Upper lobe of left lung (tissue), 4 donors: ENCODE measurements around the gene PALLD.

Experiments used
- EP300 ChIP-seq, 4 donors: sonication (generic); formaldehyde crosslinking; IDR thresholded peaks; one replicate each; pipeline ENCODE4 v1.5.1; 2017; ENCODE audit warnings: antibody characterized with exemption in 4 of 4, control low read depth in 2 of 4
- TF ChIP-seq, protein P1 (sequence below), 6 experiments: fragments of 450-650 bp in 4 of 6; fragments of 200-600 bp in 2 of 6; sonication (generic) in 2 of 6; IDR thresholded peaks; one replicate each; pipeline ENCODE4 v1.5.1; 2016 to 2019; ENCODE audit warnings: antibody characterized with exemption in 6 of 6

DNA sequence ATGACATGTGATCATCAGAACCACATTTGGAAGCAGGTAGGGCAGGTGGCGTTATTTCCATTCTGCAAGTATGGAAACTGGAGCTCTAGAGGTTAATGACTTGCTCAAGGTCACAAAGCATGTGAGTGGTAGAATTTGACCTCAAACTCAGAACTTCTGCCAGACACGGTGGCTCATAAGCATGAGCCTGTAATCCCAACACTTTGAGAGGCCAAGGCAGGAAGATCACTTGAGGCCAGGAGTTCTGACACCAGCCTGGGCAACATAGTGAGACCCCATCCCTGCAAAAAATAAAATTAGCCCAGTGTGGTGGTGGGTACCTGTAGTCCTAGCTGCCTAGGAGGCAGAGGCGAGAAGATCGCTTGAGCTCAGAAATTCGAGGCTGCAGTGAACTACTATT, 139.2 kb downstream of the PALLD start:
- TF ChIP-seq, protein P1, sequence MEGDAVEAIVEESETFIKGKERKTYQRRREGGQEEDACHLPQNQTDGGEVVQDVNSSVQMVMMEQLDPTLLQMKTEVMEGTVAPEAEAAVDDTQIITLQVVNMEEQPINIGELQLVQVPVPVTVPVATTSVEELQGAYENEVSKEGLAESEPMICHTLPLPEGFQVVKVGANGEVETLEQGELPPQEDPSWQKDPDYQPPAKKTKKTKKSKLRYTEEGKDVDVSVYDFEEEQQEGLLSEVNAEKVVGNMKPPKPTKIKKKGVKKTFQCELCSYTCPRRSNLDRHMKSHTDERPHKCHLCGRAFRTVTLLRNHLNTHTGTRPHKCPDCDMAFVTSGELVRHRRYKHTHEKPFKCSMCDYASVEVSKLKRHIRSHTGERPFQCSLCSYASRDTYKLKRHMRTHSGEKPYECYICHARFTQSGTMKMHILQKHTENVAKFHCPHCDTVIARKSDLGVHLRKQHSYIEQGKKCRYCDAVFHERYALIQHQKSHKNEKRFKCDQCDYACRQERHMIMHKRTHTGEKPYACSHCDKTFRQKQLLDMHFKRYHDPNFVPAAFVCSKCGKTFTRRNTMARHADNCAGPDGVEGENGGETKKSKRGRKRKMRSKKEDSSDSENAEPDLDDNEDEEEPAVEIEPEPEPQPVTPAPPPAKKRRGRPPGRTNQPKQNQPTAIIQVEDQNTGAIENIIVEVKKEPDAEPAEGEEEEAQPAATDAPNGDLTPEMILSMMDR (IDR thresholded peaks at IDR 0.05) = no peak
- TF ChIP-seq EP300 (IDR thresholded peaks at IDR 0.05) = no peak
